GM12892 (cell line): Measurements from ENCODE around the gene LSR.

Experiments
- DNase-seq: peaks from one replicate; pipeline ENCODE4 v3.0.0; 2011; ENCODE audit not compliant: insufficient read length
- FAIRE-seq: peaks from 2 replicates; lab custom pipeline; 2011; peaks lifted over from hg19 to GRCh38; lab: Jason Lieb, UNC
- POLR2A ChIP-seq: IDR thresholded peaks from 2 replicates; pipeline ENCODE4 v1.6.1; 2011; ENCODE audit warnings: low read depth, low read length, control low read depth
- POLR2AphosphoS5 ChIP-seq: IDR thresholded peaks from 2 replicates; pipeline ENCODE4 v1.6.1; 2011; ENCODE audit warnings: low read depth, low read length, control low read depth
- TAF1 ChIP-seq: IDR thresholded peaks from 2 replicates; pipeline ENCODE4 v1.6.1; 2011; ENCODE audit warnings: low read depth, mild to moderate bottlenecking, control low read depth, low read length, borderline replicate concordance

LSR gene

GRCh38 chr19:35267818-35268535 is 19.2 kb downstream of the LSR start:
- TF ChIP-seq TAF1 = no peak
- TF ChIP-seq POLR2AphosphoS5 = 0 out of 2 replicates have a peak, but pooled peaks have one; percentile 44
- TF ChIP-seq POLR2A = no peak; the same call in 1 of the 2 replicates
- DNase-seq (peak; percentile 97), FAIRE-seq (peak; percentile 90)

DNA sequence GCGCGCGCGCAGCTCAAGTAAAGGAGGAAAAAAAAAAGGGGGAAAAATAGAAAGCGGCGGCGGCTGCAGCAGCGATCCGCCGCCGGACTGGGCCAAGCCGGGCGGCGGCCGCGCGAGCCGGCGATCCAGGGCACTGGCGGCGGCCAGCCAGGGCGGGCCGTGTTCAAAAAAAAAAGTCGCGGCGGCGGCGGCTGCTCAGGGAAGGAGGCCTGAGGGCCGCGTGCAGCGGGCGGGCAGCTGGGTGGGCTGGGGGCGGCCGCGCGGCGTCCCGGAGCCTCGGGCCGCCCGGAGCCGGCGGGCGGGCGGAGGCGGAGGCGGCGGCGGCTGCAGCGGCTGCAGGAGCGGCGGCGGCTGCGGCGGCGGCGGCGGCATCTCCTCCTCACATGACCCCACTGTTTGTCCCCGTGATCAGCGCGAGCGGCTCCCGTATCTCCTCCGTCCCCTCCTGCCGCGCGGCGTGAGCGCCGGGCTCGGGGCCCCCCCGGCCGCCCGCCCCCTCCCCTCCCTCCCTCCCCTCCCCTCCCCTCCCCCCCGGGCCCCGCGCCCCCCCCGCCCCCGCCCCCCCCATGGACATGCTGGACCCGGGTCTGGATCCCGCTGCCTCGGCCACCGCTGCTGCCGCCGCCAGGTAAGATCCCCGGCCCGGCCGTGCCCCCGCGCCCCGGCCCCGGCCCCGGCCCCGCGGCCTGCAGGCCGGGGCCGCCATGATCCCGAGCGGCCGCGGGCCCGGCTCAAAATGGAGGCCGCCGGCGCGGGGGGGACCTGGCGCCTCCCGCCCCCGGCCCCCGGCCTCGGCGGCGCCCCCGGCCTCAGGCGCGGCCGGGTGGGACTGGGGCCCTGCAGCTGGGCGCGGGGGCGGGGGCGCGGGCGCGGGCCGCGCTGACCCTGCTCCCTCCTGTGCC is 20.0 kb downstream of the LSR start, which contains the start of gene USF2:
Gene USF2, plus strand, starts transcription at position 427 of the 902 bp plus-strand sequence. Its CDS starts 140 bp downstream, at position 567.
- no peak for TF ChIP-seq POLR2A
- no peak for FAIRE-seq
- DNase-seq = peak; percentile 69

- FAIRE-seq = peak; percentile 94
- TF ChIP-seq POLR2AphosphoS5 = no peak
- TF ChIP-seq TAF1 = no peak
- no peak for TF ChIP-seq POLR2A
- DNase-seq = peak; percentile 72
These were observed 20.8 kb downstream of the LSR start for GRCh38 chr19:35269438-35270117.

DNA sequence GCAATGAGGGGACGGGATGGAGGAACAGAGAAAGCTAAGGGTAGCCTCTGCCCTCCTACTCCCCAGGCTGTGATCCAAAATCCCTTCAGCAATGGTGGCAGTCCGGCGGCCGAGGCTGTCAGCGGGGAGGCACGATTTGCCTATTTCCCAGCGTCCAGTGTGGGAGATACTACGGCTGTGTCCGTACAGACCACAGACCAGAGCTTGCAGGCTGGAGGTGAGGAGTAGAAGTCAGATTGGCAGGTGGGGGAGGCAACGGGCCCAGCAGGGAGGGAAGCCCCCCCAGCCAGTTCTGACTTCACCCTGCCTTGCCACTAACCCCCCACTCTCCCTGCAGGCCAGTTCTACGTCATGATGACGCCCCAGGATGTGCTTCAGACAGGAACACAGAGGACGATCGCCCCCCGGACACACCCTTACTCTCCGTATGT is 21.6 kb downstream of the LSR start:
- FAIRE-seq (peak; percentile 21), DNase-seq (no peak)
- TF ChIP-seq POLR2A (no peak), POLR2AphosphoS5 (no peak), TAF1 (no peak)

GRCh38 chr19:35271546-35271945 is 22.7 kb downstream of the LSR start:
- no peak for TF ChIP-seq TAF1
- no peak for TF ChIP-seq POLR2AphosphoS5
- no peak for TF ChIP-seq POLR2A
- no peak for DNase-seq
- FAIRE-seq = no peak

DNA sequence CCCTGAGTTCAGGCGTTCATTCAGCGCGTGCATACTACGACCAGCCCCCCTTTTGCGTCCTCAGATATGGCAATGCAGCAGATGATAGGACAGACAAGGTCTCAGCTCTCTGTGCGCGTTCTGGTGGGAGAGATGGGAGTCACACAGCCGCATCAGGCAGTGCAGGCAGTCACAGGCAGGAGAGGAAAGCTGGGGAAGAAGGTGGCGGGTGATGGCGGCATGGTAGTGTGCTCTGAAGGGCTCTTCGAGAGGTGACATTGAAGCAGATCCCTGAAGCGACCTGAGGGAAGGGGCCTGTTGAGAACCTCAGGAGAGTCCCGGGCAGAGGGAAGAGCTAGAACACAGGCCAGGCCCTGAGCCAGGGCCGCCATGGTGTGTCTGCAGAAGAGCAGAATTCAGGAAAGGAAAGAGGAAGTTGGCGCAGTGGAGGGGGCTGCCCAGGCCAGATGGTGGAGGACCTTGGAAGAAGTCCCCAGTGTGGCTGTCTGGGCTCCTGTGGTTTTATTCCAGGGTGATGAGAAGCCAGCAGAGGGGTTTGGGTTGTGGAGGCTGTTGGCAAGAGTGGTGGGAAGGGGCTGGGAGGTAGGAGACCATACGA is 23.4 kb downstream of the LSR start:
- FAIRE-seq (no peak), DNase-seq (no peak)
- TF ChIP-seq POLR2AphosphoS5 (no peak), POLR2A (no peak), TAF1 (no peak)

- TF ChIP-seq TAF1 = no peak
- no peak for TF ChIP-seq POLR2A
- no peak for TF ChIP-seq POLR2AphosphoS5
- FAIRE-seq (no peak), DNase-seq (no peak)
These were observed 24.3 kb downstream of the LSR start for GRCh38 chr19:35272954-35273649.

- DNase-seq = no peak
- no peak for FAIRE-seq
- TF ChIP-seq TAF1 (no peak), POLR2AphosphoS5 (no peak), POLR2A (no peak)
These were observed 25.0 kb downstream of the LSR start for GRCh38 chr19:35273686-35274259.

DNA sequence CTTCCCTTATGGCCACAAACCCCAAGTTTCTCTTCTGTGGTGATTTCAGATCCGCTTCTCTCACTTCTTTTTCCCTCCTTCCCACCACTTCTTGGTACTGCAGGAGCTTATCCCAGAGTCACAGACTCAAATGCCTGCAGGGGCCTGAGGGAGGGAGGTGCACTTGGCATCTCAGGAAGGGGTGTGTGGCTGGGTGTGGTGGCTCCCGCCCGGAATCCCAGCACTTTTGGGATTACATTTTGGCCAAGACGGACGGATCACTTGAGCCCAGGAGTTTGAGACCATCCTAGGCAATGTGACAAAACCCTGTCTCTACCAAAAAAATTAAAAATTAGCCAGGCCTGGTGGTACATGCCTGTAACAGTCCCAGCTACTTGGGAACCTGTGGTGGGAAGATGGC is 25.5 kb downstream of the LSR start:
- DNase-seq = no peak
- no peak for FAIRE-seq
- TF ChIP-seq POLR2A (no peak), TAF1 (no peak), POLR2AphosphoS5 (no peak)

DNA sequence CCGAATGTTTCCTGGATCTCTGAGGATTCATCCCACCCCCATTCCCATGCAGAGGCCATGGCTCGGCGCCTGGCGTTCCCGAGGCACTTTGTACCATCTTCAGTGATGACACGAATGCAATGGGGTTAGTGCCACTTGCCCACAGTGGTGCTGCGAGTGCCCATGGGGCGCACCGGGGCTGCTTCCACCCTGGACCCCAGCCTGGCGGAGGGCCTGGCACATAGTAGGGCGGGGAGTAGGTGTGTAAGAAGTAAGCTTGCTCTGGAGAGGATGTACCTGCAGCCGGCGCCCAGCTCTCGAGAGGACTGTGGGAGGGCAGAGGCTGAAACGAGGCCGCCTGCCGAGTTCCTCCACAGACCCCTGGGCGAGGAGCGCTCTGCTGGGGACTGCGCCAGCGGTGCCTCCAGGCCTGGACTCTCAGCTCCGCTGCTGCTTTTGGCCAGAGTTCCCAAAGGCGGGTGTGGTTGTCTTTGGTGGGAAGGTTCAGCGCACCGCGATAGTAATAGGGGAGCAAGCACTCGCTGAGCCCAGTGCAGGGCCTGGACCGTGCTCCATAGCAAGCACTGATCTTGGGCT is 28.0 kb downstream of the LSR start:
- FAIRE-seq (no peak), DNase-seq (no peak)
- TF ChIP-seq TAF1 (no peak), POLR2A (no peak), POLR2AphosphoS5 (no peak)
